Stomach (tissue), 9 donors: ENCODE data around the gene PRR12. TPM values are rescaled to one million over a fixed set of nuclear protein-coding genes. Genes with fewer than 3 reads are reported as not detected.
"Not testable (repeated sequence)": the region's sequence is repeated elsewhere in the genome, so short reads cannot be mapped to it uniquely, and the experiment has no call there.

Experiments
- DNase-seq, 2 donors: peaks; one replicate each; pipeline versions ENCODE4 v3.0.0 to v3.0.0-alpha.2; 2013 to 2019
- H3K27ac ChIP-seq, 5 donors: fragments of 200-600 bp in 4 of 5; sonication (generic) in 4 of 5; one replicate each; pipeline ENCODE4 v1.5.1; 2013 to 2019; ENCODE audit warnings: mild to moderate bottlenecking in 1 of 5, moderate library complexity in 1 of 5
- H3K27me3 ChIP-seq, 3 donors: fragments of 200-600 bp; sonication (generic); one replicate each; pipeline ENCODE4 v1.5.1; 2017 to 2019; ENCODE audit warnings: mixed run types in 1 of 3
- H3K36me3 ChIP-seq, 4 donors: fragments of 200-600 bp; sonication (generic); 1 replicate in 3 of 4; 2 replicates in 1 of 4; pipeline ENCODE4 v1.5.1; 2016 to 2019
- H3K4me1 ChIP-seq, 4 donors: fragments of 200-600 bp; sonication (generic); one replicate each; pipeline ENCODE4 v1.5.1; 2016 to 2019
- H3K4me3 ChIP-seq, 4 donors: fragments of 200-600 bp; sonication (generic) in 3 of 4; one replicate each; pipeline ENCODE4 v1.5.1; 2016 to 2019; ENCODE audit warnings: mild to moderate bottlenecking in 1 of 4
- H3K9me3 ChIP-seq, 4 donors: fragments of 200-600 bp; sonication (generic); one replicate each; pipeline ENCODE4 v1.5.1; 2016 to 2019
- CTCF ChIP-seq, 7 experiments: fragments of 450-650 bp in 4 of 7; fragments of 200-600 bp in 3 of 7; sonication (generic) in 3 of 7; IDR thresholded peaks; one replicate each; pipeline ENCODE4 v1.5.1; 2016 to 2019; ENCODE audit warnings: antibody characterized with exemption in 7 of 7, control low read depth in 2 of 7, mild to moderate bottlenecking in 1 of 7
- EP300 ChIP-seq: sonication (generic); formaldehyde crosslinking; IDR thresholded peaks from one replicate; pipeline ENCODE4 v1.6.1; 2017; ENCODE audit warnings: antibody characterized with exemption
- POLR2A ChIP-seq, 4 donors: fragments of 450-650 bp; IDR thresholded peaks; one replicate each; pipeline ENCODE4 v1.6.1; 2016; ENCODE audit warnings: antibody characterized with exemption in 4 of 4, control low read depth in 2 of 4, mild to moderate bottlenecking in 1 of 4, moderate library complexity in 1 of 4
- POLR2AphosphoS5 ChIP-seq, 3 donors: sonication (generic); formaldehyde crosslinking; IDR thresholded peaks; one replicate each; pipeline ENCODE4 v1.6.1; 2016; ENCODE audit warnings: antibody characterized with exemption in 3 of 3
- WGBS, 5 donors: extraction: QIAGEN DNeasy Blood & Tissue Kit in 3 of 5; methylation state at CpG; one replicate each; pipeline versions ENCODE4 v1.1.5 to v1.1.7; 2013 to 2018; 5-methylcytosine and 5-hydroxymethylcytosine counted together
- intact Hi-C: fragments of 100-400 bp; cut with DNase I; formaldehyde crosslinking; loops from one replicate; pipeline ENCODE4 v1.15.1; 2023; ENCODE audit warnings: low total_unique reads
- polyA plus RNA-seq, 3 donors: library from polyadenylated mRNA; stranded (reverse); fragments of 200-250 nt; gene quantifications; one replicate each; pipeline ENCODE4 v1.2.3, GENCODE V29; 2013
- total RNA-seq, 5 donors: library from RNA; depleted of rRNA; stranded (reverse); fragments of >200 nt; gene quantifications; one replicate each; pipeline versions ENCODE4 v1.1.0 to v1.2.3, GENCODE V29; 2014 to 2016
- donor health status: healthy with polysubstance abuse.
- donor health status: Bipolar disorder and iron deficiency.
- donor health status: healthy.

Gene PRR12
- total and polyA plus RNA-seq, 8 donors = 3.1 to 88.3 (median 11.0) TPM

GRCh38 chr19:49631610-49632192 lies 40.7 kb downstream of the PRR12 start:
- H3K9me3 ChIP-seq = no peaks in the 10 kb centered on the region
- peaks cover 7 to 33% (median 26%) of the 10 kb centered on the region in 4 donors for H3K4me1 ChIP-seq
- 83 to 88% (median 84%) methylated on average over 15 to 19 of the region's 19 CpGs for WGBS, 5 donors
- H3K27ac ChIP-seq = peak overlapping the region in 1 of 5 donors; percentile 20
- no peak for DNase-seq
- intact Hi-C loops = no loop called here
- TF ChIP-seq EP300 = no peak
- TF ChIP-seq CTCF (IDR thresholded peaks at IDR 0.05) = no peak
- no peak for TF ChIP-seq POLR2AphosphoS5 (IDR thresholded peaks at IDR 0.05)
- TF ChIP-seq POLR2A (IDR thresholded peaks at IDR 0.05) = no peak
- H3K4me3 ChIP-seq = no peak overlapping the region
- no peaks in the 10 kb centered on the region for H3K27me3 ChIP-seq
- peaks cover 0 to 32% (median 30%) of the 10 kb centered on the region in 4 donors for H3K36me3 ChIP-seq

GRCh38 chr19:49632576-49632975 lies 41.6 kb downstream of the PRR12 start:
- Histone ChIP-seq H3K9me3 (no peaks in the 10 kb centered on the region), H3K4me3 (no peak overlapping the region), H3K27ac (no peak overlapping the region), H3K36me3 (peaks cover 0 to 25% (median 21%) of the 10 kb centered on the region in 4 donors), H3K27me3 (no peaks in the 10 kb centered on the region), H3K4me1 (peaks cover 9 to 41% (median 32%) of the 10 kb centered on the region in 4 donors)
- DNase-seq = no peak
- intact Hi-C loops = no loop called here
- TF ChIP-seq EP300 (no peak), POLR2AphosphoS5 (IDR thresholded peaks at IDR 0.05) (no peak), CTCF (IDR thresholded peaks at IDR 0.05) (no peak), POLR2A (IDR thresholded peaks at IDR 0.05) (no peak)
- WGBS, 5 donors = 86 to 98% (median 93%) methylated on average over 5 of the region's 5 CpGs

- H3K27ac ChIP-seq, DNase-seq, H3K9me3 ChIP-seq, H3K4me3 ChIP-seq, intact Hi-C loops, H3K27me3 ChIP-seq: not testable (repeated sequence)
- WGBS, 5 donors = 57 to 77% (median 62%) methylated on average over 9 of the region's 9 CpGs
- peaks cover 0 to 20% (median 18%) of the 10 kb centered on the region in 4 donors for H3K36me3 ChIP-seq
- H3K4me1 ChIP-seq = peaks cover 16 to 48% (median 39%) of the 10 kb centered on the region in 4 donors
These were observed 42.3 kb downstream of the PRR12 start for GRCh38 chr19:49633273-49633672.

GRCh38 chr19:49635530-49636232 lies 44.7 kb downstream of the PRR12 start:
- H3K4me1 ChIP-seq = peaks cover 26 to 54% (median 48%) of the 10 kb centered on the region in 4 donors
- H3K27ac ChIP-seq = peak overlapping the region in 4 of 5 donors; percentile 13 to 69 (median 53)
- H3K36me3 ChIP-seq = peaks cover 0 to 20% (median 16%) of the 10 kb centered on the region in 4 donors
- no peak overlapping the region for H3K4me3 ChIP-seq
- no peaks in the 10 kb centered on the region for H3K27me3 ChIP-seq
- WGBS, 5 donors = 45 to 51% (median 48%) methylated on average over 22 to 24 of the region's 24 CpGs
- intact Hi-C loops = no loop called here
- DNase-seq = peak in 1 of 2 donors; percentile 60
- TF ChIP-seq CTCF (IDR thresholded peaks at IDR 0.05) = no peak
- no peak for TF ChIP-seq POLR2AphosphoS5 (IDR thresholded peaks at IDR 0.05)
- no peak for TF ChIP-seq EP300
- TF ChIP-seq POLR2A (IDR thresholded peaks at IDR 0.05) = no peak
- no peaks in the 10 kb centered on the region for H3K9me3 ChIP-seq
